ENCODE measurements around the gene GRM3. TPM values are rescaled to one million over a fixed set of nuclear protein-coding genes. Genes with fewer than 3 reads are reported as not detected.

The GRM3 gene
- total RNA-seq, 6 experiments from 2014 or later: not detected

DNA sequence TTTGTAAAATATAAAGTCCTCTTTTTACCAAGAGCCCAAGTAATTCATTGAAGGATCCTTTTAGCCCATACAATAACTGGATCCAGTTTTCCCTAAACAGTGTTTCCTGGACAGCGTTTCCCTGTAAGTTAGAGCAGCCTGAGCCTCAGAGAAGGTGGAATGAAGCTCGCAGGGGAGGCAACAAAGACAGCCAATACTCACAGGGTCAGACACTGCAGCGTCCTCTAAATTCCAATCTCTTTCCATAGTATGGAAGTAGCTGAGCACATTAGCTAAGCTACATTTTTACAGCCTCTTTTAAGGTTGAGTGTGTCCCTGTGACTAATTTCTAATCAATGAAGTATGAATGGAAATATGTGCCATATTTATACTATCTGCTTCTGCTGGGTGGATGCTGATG lies 193.5 kb downstream of the GRM3 start:
- Mint-ChIP-seq H3K4me3 (no peak overlapping the region), H3K9me3 (peaks cover 12% of the 10 kb centered on the region), H3K36me3 (ENCODE audit: low read depth) (no peaks in the 10 kb centered on the region; the same call in 1 of the 2 replicates), H3K4me1 (ENCODE audit: low read depth) (no peaks in the 10 kb centered on the region), H3K27ac (no peak overlapping the region), H3K27me3 (ENCODE audit: insufficient read depth) (no peaks in the 10 kb centered on the region)
- TF ChIP-seq, protein P1, sequence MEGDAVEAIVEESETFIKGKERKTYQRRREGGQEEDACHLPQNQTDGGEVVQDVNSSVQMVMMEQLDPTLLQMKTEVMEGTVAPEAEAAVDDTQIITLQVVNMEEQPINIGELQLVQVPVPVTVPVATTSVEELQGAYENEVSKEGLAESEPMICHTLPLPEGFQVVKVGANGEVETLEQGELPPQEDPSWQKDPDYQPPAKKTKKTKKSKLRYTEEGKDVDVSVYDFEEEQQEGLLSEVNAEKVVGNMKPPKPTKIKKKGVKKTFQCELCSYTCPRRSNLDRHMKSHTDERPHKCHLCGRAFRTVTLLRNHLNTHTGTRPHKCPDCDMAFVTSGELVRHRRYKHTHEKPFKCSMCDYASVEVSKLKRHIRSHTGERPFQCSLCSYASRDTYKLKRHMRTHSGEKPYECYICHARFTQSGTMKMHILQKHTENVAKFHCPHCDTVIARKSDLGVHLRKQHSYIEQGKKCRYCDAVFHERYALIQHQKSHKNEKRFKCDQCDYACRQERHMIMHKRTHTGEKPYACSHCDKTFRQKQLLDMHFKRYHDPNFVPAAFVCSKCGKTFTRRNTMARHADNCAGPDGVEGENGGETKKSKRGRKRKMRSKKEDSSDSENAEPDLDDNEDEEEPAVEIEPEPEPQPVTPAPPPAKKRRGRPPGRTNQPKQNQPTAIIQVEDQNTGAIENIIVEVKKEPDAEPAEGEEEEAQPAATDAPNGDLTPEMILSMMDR (IDR thresholded peaks at IDR 0.05): no peak
- DNase-seq: no peak

DNA sequence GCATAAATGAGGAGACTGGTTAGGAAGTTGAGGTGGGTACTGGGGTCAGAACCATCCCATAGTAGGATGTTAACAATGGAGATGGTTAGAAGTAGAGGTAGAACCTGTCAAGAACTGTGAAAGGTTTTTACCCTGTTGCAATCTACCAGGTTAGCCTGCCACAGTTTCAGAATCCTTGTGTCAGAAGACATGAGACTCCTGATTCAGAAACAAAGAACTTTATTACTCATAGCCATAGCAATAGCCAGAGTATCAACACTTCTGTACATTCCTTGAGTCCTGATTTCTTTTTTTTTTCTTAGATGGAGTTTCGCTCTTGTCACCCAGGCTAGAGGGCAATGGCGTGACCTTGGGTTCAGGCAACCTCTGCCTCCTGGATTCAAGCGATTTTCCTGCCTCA lies 200.9 kb downstream of the GRM3 start:
- TF ChIP-seq, protein P1 (IDR thresholded peaks at IDR 0.05): no peak
- Mint-ChIP-seq H3K4me3 (no peak overlapping the region), H3K4me1 (ENCODE audit: low read depth) (no peaks in the 10 kb centered on the region), H3K9me3 (peaks cover 41% of the 10 kb centered on the region), H3K27me3 (ENCODE audit: insufficient read depth) (no peaks in the 10 kb centered on the region), H3K27ac (no peak overlapping the region), H3K36me3 (ENCODE audit: low read depth) (no peaks in the 10 kb centered on the region)
- DNase-seq: no peak

DNA sequence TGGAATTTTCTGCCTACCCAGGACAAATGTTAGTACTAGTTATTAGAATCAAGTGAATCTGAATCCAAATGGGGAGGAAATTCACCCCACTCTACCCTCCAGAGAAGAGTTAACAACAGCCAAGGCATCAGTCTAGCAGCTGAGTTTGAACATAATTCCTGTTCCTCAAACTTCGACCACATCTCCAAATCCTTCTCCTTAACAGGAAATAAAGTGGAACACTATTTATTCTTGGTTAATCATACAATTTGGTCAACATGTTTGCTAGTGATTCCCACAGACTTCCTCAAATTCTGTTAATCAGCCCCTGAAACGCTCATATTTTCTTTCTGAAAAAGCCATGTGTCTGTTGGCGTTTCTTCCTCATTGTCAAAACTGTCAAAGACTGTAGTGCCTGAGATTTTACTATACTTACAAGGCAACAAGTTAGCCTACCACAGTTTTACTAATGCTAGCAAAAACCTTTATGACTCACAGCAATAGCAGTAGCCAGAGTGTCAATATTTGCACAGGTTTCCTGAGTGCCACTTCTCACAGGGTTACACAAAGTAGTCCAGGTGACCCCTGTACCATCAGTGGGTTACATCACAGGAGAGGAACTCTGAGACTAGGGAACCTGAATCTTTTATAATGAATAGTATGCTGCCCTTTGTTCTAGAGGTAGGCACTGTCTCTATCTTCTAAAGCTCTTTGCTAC lies 202.9 kb downstream of the GRM3 start:
- Mint-ChIP-seq H3K27ac (no peak overlapping the region), H3K4me3 (no peak overlapping the region), H3K4me1 (ENCODE audit: low read depth) (no peaks in the 10 kb centered on the region), H3K36me3 (ENCODE audit: low read depth) (no peaks in the 10 kb centered on the region), H3K9me3 (peaks cover 48% of the 10 kb centered on the region), H3K27me3 (ENCODE audit: insufficient read depth) (0 out of 2 replicates have a peak, but pooled peaks cover 1% of the 10 kb centered on the region)
- no peak for DNase-seq
- TF ChIP-seq, protein P1 (IDR thresholded peaks at IDR 0.05): no peak

DNA sequence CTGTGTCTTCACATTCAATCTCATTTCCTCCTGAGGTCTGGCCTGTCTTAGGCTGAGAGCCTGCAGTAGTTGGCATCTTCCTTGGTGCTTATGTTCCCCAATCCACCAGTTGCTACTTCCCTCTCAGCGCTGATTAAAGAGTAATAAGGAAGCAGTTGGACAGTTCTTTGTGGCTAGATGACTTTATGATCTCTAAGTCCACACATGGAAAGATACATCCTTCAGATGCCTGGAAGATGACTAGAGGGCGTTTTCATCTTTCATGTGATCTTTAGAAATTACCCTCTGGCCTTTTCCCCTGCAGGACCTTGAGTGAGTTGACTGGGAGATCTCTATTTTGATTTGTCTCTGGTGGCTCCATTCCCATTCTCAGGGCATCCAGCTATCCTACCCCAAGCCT lies 204.5 kb downstream of the GRM3 start:
- Mint-ChIP-seq H3K36me3 (ENCODE audit: low read depth) (no peaks in the 10 kb centered on the region), H3K9me3 (peaks cover 39% of the 10 kb centered on the region), H3K27ac (no peak overlapping the region), H3K4me1 (ENCODE audit: low read depth) (no peaks in the 10 kb centered on the region), H3K27me3 (ENCODE audit: insufficient read depth) (0 out of 2 replicates have a peak, but pooled peaks cover 1% of the 10 kb centered on the region), H3K4me3 (no peak overlapping the region)
- TF ChIP-seq, protein P1 (IDR thresholded peaks at IDR 0.05): no peak
- DNase-seq: no peak

DNA sequence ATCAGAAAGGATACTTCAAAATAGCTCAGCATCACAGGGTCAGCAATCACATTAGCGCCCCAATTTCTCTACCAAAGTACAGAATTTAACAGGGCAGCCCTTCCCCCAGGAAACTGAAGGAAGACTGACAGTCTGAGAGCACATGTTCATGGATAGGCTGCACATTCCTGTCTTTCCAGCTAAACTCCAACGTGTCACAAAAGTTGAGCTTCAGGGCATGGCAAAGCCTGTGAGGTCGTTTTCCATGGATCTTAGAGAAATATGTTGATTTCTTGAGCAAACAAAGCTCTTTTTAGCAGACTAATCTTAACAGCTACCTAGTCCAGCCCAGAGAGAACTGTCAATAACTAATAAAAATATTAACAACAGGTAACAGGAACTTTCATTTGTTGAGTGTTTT lies 207.9 kb downstream of the GRM3 start:
- TF ChIP-seq, protein P1 (IDR thresholded peaks at IDR 0.05): no peak
- H3K27me3 Mint-ChIP-seq (ENCODE audit: insufficient read depth): 0 out of 2 replicates have a peak, but pooled peaks cover 1% of the 10 kb centered on the region
- no peak overlapping the region for H3K4me3 Mint-ChIP-seq

More for the DNA sequence above, 207.9 kb downstream of the GRM3 start:
- Mint-ChIP-seq H3K36me3 (ENCODE audit: low read depth) (no peaks in the 10 kb centered on the region), H3K9me3 (peaks cover 36% of the 10 kb centered on the region), H3K4me1 (ENCODE audit: low read depth) (no peaks in the 10 kb centered on the region), H3K27ac (no peak overlapping the region)
- no peak for DNase-seq

Data from HFFc6 (cell line).